Endometrial microvascular endothelial cells (primary cell): ENCODE measurements around the gene SRGAP2B. TPM values are rescaled to one million over a fixed set of nuclear protein-coding genes. Genes with fewer than 3 reads are reported as not detected.
"Not testable (repeated sequence)": the region's sequence is repeated elsewhere in the genome, so short reads cannot be mapped to it uniquely, and the experiment has no call there.

Experiments used
- in situ Hi-C: cut with HindIII; loops from 2 replicates; pipeline ENCODE4 v1.10.0; 2017; ENCODE audit warnings: low sequenced_read_pairs, low pct_unique_long_range_greater_than_20kb; ENCODE audit errors: inconsistent ontology term
- total RNA-seq: library from RNA; depleted of rRNA; stranded (reverse); fragments of >200 nt; gene quantifications from one replicate; pipeline ENCODE4 v1.2.3, GENCODE V29; 2015; ENCODE audit errors: inconsistent ontology term

The SRGAP2B gene
- total RNA-seq, result 37.4 TPM

DNA sequence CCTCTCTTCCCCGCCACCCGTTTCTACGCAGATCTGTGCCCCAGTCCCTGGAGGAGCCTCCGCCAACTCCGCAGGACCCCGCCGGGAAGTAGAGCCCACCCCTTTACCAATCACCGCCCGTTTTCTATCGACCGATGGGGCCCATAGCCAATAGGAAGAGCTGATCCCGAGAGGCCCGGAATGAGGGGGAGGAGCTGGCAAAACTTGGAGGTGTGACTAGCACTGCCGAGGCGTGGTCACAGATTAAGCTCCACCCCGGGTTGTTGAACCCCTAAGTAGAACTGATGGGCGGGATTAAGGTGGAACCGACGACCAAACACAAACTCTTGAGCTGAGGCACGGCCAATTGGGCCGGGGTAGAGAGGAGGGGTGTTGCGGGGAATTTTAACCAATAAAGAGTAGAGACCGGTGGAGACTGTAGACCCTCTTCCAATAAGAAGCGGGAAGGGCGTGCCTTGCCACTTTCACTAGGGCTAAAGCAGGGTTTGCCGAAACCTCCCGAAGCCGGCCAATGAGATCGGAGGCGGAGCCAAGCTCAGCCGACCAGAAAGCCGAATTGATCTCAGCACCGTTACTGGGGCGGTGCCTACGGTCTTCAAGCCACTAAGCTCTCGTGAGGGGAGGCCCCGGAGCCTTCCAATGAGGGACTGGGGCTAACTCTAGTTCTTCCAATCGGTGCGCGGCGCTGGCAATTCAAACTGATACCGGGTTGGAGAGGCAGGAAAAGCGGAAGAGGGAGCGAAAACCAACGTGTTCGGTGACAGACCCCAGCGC is at the start of gene SRGAP2B, which contains the start of gene FAM72D:
Gene SRGAP2B, minus strand, starts transcription at position 45 of the 774 bp plus-strand sequence. CDS start 2,427 bp downstream, outside the sequence.
Gene FAM72D, plus strand, starts transcription at position 691 of the 774 bp plus-strand sequence. CDS start 874 bp downstream, outside the sequence.
- in situ Hi-C loops, result not testable (repeated sequence)

DNA sequence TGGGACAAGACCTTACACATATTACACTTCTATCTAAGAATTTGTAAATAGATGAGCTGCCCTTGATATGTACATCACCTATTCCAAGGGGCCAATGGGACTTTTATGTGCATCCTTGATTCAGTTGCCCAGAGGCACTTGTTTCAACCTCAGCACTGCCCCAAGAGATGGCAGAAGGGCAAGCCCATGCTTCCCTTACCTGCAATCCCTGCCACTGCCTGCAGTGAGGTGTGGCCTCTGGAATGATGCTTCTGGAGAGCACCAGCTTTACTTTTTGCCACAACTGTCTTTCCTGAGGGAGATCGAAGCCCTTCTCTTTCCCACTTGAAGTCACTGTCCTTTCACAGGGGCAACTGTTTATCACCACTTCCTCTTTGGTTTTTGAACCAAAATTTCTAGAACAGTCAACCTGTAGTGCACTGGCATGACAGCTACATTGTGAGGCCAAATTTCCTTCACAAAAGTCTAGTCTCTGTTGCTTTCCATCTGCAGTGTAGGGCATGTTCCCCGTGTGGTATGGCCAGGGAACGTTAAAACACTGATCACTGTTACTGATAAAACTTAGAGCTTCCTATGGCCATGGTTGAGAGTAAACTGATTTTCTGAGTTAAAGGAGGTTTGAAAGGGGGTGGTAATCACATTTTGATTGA is 49.3 kb upstream of the SRGAP2B start:
- in situ Hi-C loops, result not testable (repeated sequence)

DNA sequence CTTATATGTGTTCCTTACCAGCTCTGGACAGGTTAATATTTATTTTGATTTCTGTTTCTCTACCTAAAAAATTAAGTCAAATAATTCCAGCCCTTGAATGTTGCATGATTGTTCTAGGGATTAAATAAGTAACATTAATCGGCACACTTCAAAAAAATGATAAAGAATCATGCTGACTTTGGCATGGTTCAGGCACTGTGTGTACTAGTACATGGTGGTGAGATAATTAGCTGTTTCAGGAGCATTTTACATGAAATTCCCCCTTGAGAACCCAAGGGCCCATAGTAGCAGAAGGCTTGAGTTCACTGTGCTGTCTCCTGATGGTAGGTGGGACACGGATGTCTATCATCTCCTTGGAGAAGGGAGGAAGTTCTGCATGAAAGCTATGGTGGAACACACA is 45.4 kb upstream of the SRGAP2B start:
- in situ Hi-C loops, result not testable (repeated sequence)

DNA sequence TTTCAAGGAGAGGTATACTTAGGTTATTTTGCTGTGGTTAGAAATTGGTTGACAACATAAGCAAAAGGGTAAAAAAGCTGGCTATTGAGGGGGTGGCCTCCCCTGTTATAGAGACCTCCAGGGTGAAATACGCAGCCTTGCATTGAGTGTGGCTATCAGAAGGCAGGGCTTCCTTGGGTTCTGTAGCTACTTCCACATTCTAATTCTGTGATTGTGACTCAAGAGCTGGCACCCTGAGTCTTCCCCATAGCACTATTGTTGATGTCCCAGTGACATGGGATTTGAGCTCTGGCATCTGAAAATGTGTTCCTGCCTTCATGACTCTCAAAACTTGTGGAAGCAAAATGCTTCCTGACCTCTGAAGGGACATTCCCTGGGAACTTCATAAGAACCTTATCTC is 39.3 kb upstream of the SRGAP2B start:
- in situ Hi-C loops, result not testable (repeated sequence)

GRCh38 chr1:145128697-145129469 is 33.8 kb upstream of the SRGAP2B start:
- in situ Hi-C loops, result not testable (repeated sequence)

DNA sequence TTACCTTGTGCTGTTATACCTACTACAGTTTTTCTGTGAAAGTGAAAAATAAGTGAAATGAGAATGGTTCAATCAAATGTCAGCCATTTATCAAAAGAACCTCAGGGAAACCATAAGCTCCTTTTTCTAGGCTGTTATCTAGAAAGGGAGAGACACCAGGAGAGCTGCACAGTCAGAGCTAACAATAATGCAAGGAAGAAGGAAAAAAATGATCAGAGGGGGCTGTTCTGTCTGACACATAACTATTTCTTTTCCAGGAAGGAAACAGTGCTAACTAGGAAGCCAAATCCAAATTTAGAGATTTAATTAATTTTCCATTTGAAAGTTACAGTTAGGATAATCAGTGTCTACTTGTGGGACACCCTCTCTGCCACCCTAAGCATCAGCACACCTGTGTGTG is 32.0 kb upstream of the SRGAP2B start:
- in situ Hi-C loops, result not testable (repeated sequence)

DNA sequence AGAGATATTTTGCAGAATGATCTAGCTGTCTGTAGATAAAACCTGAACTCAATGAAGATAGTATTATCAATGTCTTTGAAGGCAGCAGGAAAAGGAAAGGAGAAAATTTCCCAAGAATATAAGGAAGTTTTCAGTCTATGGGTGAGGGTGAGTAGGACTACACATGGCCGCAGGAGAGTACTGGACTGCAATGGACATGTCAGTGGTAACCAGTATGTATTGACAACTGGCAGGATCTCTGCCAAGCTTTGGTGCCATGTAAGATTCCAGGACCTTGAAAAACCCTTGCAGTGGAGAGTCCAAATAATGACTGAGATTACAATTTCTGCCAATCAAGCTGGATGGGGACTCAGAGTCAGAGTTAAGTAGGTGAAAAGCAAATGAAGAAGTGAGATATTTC is 30.0 kb upstream of the SRGAP2B start:
- in situ Hi-C loops, result not testable (repeated sequence)

DNA sequence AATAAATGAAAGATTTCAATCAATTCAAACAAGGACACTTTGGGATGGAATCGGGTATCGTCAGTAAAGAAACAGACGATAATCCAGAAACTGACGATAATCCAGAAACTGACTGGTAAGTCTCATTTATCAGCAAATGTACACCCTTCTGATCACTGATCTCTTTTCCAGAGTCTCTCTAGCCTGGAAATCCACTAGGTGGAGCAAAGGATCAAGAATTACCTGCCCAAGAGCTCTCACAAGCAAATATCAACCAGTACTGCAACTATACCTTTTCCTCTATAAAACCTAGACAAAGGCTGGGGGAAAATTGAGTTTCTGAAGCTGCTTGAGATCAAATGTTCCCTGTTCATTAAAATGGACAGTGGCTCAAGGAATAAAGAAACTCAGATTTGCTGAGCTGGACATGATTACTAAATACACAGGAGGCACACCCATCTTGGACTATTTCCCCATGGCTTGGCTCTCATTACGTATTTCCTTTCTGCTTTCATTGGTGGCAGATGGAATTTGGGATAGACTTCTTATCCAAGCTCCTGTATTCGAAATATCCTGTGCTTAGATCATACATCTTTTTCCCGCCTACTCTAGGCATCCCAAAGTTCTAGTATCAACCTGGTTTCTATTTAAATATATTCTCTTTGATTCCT is 29.0 kb upstream of the SRGAP2B start:
- in situ Hi-C loops, result not testable (repeated sequence)

DNA sequence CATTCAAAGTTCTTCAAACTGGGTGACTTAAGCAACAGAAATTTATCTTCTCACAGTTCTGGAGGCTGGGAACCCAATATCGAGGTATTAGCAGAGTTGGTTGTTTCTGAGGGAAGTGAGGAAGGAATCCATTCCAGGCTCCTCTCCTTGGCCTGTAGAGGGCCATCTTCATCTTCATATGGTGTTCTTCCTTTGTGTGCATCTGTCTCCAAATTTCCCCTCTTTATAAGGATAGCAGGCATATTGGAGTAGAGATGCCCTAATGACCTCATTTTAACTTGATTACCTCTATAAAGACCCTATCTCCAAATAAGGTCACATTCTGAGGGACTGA is 27.9 kb upstream of the SRGAP2B start:
- in situ Hi-C loops, result not testable (repeated sequence)

DNA sequence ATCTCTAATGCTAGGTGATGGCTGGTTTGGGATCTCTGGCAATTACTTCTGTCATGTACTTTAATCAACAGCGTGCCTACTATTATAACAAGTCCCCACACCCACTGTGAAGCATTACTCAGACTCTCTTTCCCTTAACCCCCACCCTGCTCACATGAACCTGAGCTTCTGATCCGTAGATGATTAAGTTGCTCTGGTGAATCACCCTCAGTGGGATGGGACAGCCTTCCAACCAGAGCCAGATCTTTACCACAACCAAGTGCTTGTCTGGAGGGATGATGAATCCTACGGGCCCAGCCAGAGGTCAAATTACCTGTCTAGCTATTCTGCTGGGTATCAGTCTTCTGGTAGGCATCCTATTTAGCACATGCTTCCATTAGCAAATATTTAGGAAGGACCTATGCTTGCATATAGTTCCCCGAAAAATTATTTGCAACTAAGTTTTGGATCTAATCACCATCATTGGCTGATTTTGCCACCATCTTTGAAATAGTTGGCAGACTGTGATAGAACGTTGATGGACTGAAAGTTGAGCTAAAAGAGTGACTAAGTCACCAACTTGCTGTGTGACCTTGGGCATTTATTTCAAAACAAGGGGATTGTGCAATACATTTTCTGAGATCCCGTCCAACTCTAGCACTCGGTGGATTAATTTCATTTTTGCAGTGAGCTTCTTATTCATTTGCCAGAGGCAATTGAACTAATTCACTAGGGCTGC is 27.4 kb upstream of the SRGAP2B start:
- in situ Hi-C loops, result not testable (repeated sequence)

GRCh38 chr1:145119842-145120241 is 24.7 kb upstream of the SRGAP2B start:
- in situ Hi-C loops, result not testable (repeated sequence)

DNA sequence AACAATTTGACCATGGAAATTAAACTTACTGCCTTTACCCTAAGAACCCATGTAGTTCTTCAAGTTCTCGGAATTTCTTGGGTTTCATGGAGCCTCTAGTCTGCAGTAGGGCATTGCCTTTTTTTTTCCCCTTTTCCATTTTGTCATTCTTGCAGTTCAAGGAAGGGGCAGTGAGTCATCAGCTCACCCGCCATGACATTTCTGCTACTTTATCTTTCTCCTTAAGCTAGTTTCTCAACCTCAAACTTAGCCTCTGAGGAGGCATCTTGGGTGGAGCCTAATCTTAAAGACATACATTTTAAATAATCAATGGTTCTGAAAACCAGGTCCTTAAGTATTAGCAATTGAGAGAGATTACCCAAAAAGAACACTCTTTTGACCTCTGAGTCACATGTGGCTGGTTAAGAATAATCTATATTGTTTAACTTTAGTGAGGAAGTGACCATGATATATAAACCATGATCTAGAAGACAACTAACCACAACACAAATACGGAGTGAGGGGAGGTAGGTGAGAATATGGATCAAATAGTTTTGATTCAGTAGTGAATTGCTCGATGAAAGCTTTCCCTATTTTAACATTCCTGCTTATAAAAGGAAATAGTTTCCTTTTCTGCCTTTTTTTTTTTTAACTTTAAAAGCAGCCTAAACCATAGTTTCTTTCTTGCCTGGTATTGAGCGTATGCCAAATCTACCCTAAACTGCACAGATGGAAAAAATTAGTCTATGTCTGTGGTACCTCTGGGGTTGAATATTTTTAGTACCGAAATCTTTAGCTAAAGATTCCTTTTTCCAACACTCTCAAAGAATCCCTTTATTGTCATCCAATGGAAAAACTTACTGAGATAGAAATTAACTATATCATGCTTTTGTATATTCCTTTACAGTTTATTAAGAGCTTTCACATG is 20.7 kb upstream of the SRGAP2B start:
- in situ Hi-C loops, result not testable (repeated sequence)

DNA sequence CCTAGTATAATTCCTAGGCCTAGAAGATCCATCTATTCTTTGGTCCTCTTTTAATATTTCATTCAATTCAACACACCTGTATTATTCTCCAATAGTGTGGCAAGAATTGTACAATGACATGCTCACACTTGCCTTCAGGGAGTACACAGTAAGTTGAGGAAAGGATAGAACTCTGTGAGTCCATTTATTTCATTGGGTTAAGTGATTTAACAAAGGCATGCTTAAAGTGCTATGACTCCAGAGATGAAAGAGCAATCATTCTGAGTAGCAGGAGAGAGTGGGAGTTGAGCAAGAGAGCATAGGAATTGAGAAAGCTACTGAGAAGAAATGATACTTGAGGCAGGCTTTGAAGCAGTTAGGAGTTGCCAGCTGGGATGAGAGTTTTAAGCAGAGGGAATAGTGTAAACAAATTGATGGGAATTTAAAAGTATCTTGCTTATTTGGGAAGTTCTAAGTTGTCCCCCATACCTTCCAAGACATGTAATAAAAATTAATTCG is 19.5 kb upstream of the SRGAP2B start:
- in situ Hi-C loops, result not testable (repeated sequence)

GRCh38 chr1:145112703-145113102 is 17.6 kb upstream of the SRGAP2B start:
- in situ Hi-C loops, result not testable (repeated sequence)

DNA sequence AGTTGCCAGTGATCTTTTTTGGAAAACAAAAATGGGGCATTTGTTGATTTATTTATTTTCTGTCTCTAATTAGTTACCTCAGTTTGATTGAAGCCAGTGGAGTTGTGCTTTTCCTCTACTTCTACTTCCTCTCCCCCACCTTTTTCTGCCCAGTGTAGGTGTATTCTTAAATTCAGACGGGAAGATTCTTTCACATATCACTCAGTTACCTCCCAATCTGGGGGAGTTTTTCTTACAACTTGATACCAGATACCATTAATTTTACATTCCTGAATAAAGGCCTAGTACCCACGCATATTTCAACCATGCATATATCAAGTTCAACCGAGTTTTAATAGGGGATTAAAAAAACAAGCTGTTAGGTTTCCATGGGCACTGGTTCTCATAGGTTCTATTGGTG is 16.5 kb upstream of the SRGAP2B start:
- in situ Hi-C loops, result not testable (repeated sequence)

- in situ Hi-C loops, result not testable (repeated sequence)
Observed at GRCh38 chr1:145103294-145103693, 8.2 kb upstream of the SRGAP2B start.

- in situ Hi-C loops, result not testable (repeated sequence)
Observed at GRCh38 chr1:145101725-145102124, 6.6 kb upstream of the SRGAP2B start.
